ENCODE results near the gene ADAMTS8.

- TF ChIP-seq ZNF274 (IDR thresholded peaks at IDR 0.05; ENCODE audit: low read depth, low read length) = no peak
- no peak for TF ChIP-seq YY1 (IDR thresholded peaks at IDR 0.05; ENCODE audit: insufficient read depth, insufficient read length)
These were observed 21.0 kb upstream of the ADAMTS8 start for GRCh38 chr11:130449310-130449990.
